GM10266 (cell line): ENCODE measurements around the gene CLDN12.

Experiments
- DNase-seq: peaks from one replicate; pipeline ENCODE4 v3.0.0; 2012; ENCODE audit errors: extremely low spot score
- CTCF ChIP-seq: IDR thresholded peaks from 2 replicates; pipeline ENCODE4 v1.5.1; 2012; ENCODE audit warnings: mild to moderate bottlenecking, low read depth; ENCODE audit not compliant: control insufficient read depth, insufficient read depth; ENCODE audit errors: missing control alignments

CLDN12 gene

GRCh38 chr7:90430614-90431460 is 27.6 kb downstream of the CLDN12 start:
- TF ChIP-seq CTCF = no peak
- DNase-seq = no peak

GRCh38 chr7:90432752-90433151 is 29.5 kb downstream of the CLDN12 start:
- no peak for TF ChIP-seq CTCF
- no peak for DNase-seq

- TF ChIP-seq CTCF = no peak
- DNase-seq = no peak
Measured at GRCh38 chr7:90433221-90433620, 30.0 kb downstream of the CLDN12 start.

- DNase-seq = no peak
- TF ChIP-seq CTCF = no peak
Measured at GRCh38 chr7:90445633-90446032, 42.4 kb downstream of the CLDN12 start.

GRCh38 chr7:90446137-90446899 is 43.1 kb downstream of the CLDN12 start:
- DNase-seq = no peak
- no peak for TF ChIP-seq CTCF

- DNase-seq = no peak
- TF ChIP-seq CTCF = no peak
Measured at GRCh38 chr7:90453259-90453891, 50.1 kb downstream of the CLDN12 start.
